SK-N-SH (cell line): ENCODE data around the gene STK32C.

Experiments
- RCOR1 ChIP-seq: fragments of 150-350 bp; IDR thresholded peaks from 2 replicates; pipeline ENCODE4 v1.6.1; 2017; ENCODE audit warnings: antibody characterized with exemption, low read length
- SMC3 ChIP-seq: IDR thresholded peaks from 2 replicates; pipeline ENCODE4 v1.6.1; 2012; ENCODE audit warnings: low read depth, low read length, improper control_type of control experiment
- TF ChIP-seq, protein P1 (sequence below): fragments of 200-600 bp; sonication (generic); IDR thresholded peaks from 2 replicates; pipeline ENCODE4 v1.6.1; 2017; ENCODE audit warnings: antibody characterized with exemption, mild to moderate bottlenecking, moderate library complexity
- TF ChIP-seq, protein P2 (sequence below): IDR thresholded peaks from 2 replicates; pipeline ENCODE4 v1.4.0; 2012; ENCODE audit warnings: low read depth, borderline replicate concordance

DNA sequence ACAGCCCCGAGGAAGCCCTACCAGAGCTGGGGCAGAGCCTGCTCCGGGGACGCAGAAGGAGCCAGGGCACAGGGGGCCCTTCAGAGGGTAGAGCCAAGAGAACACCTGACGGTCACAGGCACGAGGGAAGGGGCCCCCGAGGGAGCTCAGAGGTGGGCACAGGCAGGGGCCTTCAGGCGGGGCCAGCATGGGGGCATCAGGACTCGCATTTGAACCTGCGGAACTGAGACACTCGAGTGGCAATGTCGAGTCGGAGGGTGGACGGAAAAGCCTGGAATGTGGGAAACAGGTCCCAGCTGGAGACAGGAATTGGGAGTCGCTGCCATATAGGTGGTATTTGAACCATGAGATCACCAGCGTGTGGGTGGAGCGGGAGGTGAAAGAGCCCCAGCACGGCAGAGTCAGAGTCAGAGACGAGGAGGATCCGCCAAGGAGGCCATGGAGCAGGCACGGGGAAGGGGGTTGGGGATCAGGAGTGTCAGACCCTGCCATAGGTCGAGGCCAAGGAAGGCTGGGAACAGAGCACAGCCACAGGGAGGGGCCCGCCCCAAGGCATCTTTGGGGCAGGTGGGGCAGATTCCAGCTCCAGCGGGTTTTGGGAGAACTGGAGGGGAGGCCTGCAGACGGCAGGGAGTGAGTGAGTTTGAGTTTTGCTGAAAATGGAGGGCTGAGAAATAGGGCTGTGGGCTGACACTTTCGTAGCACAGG is 13.8 kb downstream of the STK32C start:
- TF ChIP-seq SMC3 (no peak), RCOR1 (no peak)
- TF ChIP-seq, protein P1, sequence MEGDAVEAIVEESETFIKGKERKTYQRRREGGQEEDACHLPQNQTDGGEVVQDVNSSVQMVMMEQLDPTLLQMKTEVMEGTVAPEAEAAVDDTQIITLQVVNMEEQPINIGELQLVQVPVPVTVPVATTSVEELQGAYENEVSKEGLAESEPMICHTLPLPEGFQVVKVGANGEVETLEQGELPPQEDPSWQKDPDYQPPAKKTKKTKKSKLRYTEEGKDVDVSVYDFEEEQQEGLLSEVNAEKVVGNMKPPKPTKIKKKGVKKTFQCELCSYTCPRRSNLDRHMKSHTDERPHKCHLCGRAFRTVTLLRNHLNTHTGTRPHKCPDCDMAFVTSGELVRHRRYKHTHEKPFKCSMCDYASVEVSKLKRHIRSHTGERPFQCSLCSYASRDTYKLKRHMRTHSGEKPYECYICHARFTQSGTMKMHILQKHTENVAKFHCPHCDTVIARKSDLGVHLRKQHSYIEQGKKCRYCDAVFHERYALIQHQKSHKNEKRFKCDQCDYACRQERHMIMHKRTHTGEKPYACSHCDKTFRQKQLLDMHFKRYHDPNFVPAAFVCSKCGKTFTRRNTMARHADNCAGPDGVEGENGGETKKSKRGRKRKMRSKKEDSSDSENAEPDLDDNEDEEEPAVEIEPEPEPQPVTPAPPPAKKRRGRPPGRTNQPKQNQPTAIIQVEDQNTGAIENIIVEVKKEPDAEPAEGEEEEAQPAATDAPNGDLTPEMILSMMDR = no peak
- TF ChIP-seq, protein P2, sequence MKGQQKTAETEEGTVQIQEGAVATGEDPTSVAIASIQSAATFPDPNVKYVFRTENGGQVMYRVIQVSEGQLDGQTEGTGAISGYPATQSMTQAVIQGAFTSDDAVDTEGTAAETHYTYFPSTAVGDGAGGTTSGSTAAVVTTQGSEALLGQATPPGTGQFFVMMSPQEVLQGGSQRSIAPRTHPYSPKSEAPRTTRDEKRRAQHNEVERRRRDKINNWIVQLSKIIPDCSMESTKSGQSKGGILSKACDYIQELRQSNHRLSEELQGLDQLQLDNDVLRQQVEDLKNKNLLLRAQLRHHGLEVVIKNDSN = no peak
